HTERT RPE-1 (cell line): ENCODE data around the gene KLHL29.

Source experiments
- in situ Hi-C: fragments of 300-500 bp; cut with MboI; formaldehyde crosslinking; loops from 4 replicates; pipeline ENCODE4 v1.14.3; 2020; ENCODE audit warnings: low sequenced_read_pairs

The KLHL29 gene

DNA sequence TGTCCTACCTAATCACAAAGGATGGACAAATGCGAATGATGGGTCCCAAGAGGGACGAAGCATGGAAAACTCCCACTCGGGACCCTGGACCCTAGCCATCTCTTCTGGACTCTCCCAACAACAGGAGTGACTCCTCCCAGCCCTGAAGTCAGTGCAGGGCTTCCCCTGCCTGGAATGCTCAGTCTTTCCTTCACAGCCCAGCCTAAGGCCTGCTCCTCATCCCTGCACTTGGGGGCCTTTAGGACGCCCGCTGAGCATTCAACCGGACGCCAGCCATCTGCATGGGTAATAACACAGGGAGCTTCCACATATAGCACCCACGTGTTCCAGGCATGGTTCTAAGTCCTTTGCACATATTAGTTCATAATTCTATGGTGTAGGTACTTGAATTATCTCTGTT, 237.5 kb downstream of the KLHL29 start:
- in situ Hi-C loops: no loop called here

GRCh38 chr2:23622966-23623675, 238.1 kb downstream of the KLHL29 start:
- in situ Hi-C loops: no loop called here

DNA sequence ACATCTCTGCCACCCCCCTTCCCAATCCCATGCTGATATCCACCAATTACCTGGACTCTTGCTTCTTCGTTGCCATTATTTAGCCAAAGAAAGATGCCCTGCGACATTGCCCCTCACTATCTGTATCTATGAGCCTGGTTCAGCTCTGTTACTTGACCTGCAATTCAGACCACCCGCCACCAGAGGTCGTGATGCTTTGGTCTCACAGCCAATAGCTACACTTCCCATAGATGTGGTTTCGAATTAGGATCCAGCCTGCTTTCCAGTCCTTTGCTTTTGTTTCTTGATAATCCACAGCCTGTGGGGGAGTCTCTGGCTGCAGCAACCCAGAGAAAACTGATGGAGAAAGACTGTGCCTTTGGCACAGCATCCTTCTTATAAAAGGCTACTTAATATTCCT, 239.4 kb downstream of the KLHL29 start:
- in situ Hi-C loops: no loop called here

GRCh38 chr2:23624915-23625314, 239.9 kb downstream of the KLHL29 start:
- in situ Hi-C loops: no loop called here

GRCh38 chr2:23625726-23626125, 240.7 kb downstream of the KLHL29 start:
- in situ Hi-C loops: no loop called here

DNA sequence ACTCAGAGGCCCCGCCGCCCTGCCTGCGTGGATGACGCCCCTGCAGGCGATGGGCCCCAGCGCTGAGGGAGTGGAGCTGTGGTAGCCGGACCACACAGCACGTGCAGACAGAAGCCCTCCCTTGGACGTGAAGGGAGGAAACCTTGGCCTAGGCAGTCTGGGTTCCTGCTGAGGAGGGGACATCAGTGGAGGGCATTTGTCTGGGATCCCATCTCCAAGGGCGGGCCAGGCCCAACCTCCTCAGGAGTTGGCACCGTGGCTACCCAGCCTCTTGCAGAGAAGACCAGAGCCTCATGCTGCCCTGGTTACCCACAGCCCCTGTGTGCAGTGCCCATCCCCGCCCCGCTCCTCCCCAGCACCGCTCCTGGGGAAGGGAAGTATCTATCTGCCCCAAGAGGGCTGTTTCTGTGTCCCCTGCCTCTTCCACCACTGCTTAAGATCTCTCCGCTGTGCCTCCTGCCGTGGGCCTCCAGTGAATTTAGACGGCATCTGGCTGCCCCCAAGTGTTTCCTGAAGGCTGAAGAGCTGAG, 241.8 kb downstream of the KLHL29 start:
- in situ Hi-C loops: no loop called here

- in situ Hi-C loops: no loop called here
Measured at GRCh38 chr2:23627236-23628009, 242.4 kb downstream of the KLHL29 start.

- in situ Hi-C loops: no loop called here
Measured at GRCh38 chr2:23628926-23629771, 244.2 kb downstream of the KLHL29 start.

GRCh38 chr2:23629772-23630480, 244.9 kb downstream of the KLHL29 start:
- in situ Hi-C loops: no loop called here

DNA sequence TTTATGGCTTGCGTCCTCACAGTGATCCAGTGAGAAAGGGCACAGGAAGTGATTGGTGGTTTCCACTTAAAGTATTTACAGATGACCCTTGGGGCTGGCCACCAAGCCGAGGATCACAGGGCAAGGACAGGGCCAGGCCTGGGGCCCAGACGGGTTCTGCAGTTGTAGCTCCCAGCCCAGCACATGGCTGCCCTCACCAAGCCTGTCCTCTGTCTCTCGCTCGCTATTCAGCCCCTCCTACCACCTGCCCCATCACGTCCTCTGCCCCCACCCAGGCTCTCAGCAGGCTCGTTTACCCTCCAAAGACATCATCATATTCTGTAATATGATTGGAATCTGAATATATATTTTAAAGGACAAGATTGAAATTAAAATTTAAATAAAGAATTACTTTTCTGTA, 246.0 kb downstream of the KLHL29 start:
- in situ Hi-C loops: no loop called here

GRCh38 chr2:23631389-23631788, 246.4 kb downstream of the KLHL29 start:
- in situ Hi-C loops: no loop called here

- in situ Hi-C loops: no loop called here
Measured at GRCh38 chr2:23632386-23632785, 247.4 kb downstream of the KLHL29 start.

DNA sequence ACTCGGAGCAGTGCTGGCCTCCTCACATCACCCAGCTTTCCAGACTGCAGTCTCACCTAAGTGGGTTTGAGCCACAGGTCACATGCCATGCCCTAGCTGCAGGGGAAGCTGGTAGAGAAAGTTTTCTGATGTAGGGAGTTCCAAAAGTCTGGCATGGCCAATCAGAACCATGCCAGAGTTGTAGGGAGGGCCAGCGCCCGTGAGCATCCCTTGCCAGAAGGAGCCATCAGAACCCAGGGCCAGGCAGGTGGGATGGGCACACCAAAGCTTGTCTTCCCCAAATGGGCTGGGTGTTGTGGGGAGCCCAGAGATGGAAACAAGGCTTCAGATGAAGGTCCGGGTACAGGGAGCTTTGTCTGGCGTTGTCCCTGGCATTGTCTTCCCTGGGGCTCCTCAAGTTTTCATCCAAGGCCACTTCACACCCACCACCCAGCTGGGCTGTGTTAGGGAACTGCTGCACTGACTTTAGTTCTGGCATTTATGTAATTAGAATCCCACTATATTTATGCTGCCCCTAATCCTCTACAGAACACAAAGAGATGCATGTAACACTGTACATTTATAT, 247.9 kb downstream of the KLHL29 start:
- in situ Hi-C loops: no loop called here

GRCh38 chr2:23633966-23634365, 249.0 kb downstream of the KLHL29 start:
- in situ Hi-C loops: no loop called here

DNA sequence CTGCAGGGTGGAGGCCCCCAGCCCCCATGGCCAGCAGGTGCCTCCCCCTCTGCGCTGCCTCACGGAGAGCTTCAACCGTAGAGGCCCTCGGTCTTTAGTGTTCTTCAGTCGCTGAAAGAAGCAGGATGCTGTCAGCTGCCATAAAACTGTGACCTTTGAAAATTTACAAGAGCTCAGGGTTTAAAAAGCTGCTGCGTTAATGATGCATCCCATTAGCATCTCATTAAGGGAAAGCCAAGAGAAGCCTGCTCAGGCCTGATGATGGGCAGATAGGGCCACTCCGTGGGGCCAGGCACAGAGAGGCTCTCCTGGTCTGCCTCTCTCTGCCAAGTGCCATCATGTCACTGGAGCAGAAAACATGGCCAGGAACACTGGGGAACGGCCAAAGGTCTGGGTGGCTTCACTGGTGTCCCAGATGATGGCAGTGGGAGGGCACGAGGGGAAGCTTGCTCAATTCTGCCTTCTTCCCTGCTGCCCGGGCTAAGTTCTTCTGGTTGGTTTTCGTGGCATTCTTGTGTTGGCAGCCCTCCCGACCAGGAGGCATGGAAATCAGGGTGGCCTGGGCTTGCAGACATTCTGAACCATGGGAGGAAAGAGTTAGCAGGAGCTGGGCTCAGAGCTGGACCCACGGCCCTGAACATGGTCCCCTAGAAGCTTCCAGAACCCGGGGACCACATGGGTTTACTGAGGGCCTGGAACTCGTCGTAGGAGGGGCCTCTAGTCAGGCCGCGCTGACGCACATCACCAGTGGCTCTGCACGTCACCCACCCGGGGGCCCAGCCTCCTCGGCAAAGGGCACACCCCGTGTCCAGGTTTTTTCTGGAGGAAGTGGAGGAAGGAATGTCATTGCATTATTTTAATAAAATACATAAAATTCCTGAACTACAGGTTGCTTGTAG, 250.7 kb downstream of the KLHL29 start:
- in situ Hi-C loops: no loop called here

GRCh38 chr2:23636426-23636825, 251.4 kb downstream of the KLHL29 start:
- in situ Hi-C loops: no loop called here

DNA sequence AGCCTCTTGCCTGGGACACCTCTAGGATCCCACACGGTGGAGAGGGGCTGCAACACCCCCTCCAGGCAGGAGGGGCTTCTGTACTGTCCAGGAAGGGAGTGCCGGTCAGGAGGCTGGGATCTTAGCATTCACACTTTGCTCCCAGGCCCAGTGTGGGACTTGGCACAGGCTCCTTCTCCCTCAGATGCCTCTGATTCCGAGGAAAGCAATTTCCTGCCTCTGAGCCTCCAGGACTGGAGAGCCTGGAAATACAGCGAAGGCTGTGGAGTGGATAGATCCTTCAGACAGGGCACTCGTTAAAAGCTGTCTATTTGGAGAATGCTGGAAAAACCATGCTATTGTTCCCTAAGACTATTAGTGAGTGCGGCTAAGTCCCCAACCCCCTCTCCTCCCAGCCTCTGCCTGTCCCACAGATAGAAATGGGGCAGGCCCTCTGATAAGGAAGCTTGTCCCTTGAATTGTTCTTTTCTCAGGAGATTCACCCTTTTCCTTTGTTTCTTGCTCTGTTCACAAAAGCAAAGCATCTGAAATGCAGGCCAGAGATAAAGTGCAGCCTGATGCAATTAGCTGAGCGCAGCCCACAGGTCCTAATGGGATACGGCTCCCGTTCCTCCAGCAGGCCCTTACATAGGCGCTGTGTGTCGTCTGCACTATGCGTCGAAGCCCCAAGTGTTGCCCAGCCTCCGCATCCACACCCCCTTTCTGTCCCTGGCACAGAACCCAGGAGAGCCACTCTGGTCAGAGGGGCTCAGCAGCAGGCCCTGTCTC, 252.2 kb downstream of the KLHL29 start:
- in situ Hi-C loops: no loop called here

DNA sequence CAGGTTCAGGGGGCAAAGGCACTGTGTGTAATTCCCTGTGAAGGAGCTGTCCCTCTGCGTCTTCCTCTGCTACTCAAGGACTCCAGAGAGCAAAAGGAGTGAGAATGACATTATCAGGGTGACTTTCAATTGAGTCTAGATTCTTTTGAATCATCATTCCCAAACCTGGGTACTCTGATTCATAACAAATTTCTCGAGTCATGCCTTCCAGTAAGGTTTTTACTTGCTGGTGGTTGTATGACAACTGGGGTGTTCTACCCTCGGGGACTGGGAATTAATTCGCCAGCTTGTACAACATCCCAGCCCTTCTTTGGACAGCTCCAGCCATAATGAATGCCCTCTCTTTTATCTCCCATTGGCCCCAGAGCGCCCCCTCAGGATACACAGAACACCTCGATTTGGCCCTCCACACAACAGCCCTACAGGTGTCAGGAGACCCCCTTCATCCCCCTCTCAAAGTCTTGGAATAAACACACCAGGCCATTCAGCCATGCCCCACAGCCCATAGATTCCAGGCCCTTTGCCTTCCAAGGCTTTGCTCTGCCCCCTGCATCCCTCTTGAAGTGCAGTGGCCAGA, 254.5 kb downstream of the KLHL29 start:
- in situ Hi-C loops: no loop called here
